BE2C (cell line): Measurements from ENCODE around the gene PCDH9.

Experiments
- DNase-seq: peaks from one replicate; pipeline ENCODE4 v3.0.0-alpha.2; 2020
- H3K27me3 ChIP-seq: fragments of 250-450 bp; sonication (Bioruptor Pico); 2 replicates; pipeline ENCODE4 v1.5.1; 2020; ENCODE audit warnings: mild to moderate bottlenecking
- H3K36me3 ChIP-seq: fragments of 250-450 bp; sonication (Bioruptor Pico); 2 replicates; pipeline ENCODE4 v1.5.1; 2020; ENCODE audit warnings: mild to moderate bottlenecking
- H3K4me1 ChIP-seq: fragments of 250-450 bp; sonication (Bioruptor Pico); 2 replicates; pipeline ENCODE4 v1.5.1; 2020
- H3K4me3 ChIP-seq: 2 replicates; pipeline ENCODE4 v1.5.1; 2011; ENCODE audit warnings: low read depth, low read length
- H3K9me3 ChIP-seq: fragments of 250-450 bp; sonication (Bioruptor Pico); 2 replicates; pipeline ENCODE4 v1.5.1; 2020
- CTCF ChIP-seq: IDR thresholded peaks from 2 replicates; pipeline ENCODE4 v1.5.1; 2012; ENCODE audit warnings: mild to moderate bottlenecking, low read depth, low read length

Gene PCDH9

GRCh38 chr13:67070306-67070705 lies 159.8 kb downstream of the PCDH9 start:
- Histone ChIP-seq H3K9me3 (no peaks in the 10 kb centered on the region), H3K27me3 (no peaks in the 10 kb centered on the region), H3K4me1 (no peaks in the 10 kb centered on the region), H3K4me3 (no peak overlapping the region), H3K36me3 (no peaks in the 10 kb centered on the region)
- no peak for DNase-seq
- TF ChIP-seq CTCF: no peak

DNA sequence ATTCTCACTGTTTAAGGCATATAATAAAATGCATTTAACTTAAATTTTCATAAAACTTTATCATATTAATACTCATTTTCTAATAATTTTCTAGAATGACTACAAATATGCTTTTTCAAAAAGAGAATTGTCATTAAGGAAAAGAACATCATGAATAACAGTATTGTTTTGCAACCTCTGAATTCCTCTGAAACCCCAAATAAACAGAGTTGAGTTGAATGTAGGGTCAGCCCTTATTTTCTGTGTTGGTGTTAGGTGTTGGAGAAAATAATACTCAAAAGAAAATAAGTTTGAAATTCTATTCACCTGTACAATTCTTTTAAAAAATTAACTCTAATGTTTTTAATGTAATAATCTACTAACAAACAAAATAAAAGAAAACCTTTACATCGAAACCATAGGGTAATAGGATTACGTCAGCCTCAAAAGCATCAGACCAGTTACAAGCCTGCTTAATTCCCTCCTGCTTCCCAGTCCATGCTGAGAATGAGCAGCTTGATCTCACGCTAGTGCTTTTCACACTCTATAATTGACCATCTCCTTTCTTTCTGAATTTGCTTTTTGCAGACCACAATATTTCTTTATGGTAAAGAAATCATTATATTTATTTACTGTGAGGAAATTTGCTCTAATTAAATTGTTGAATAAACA lies 160.9 kb downstream of the PCDH9 start:
- H3K4me3 ChIP-seq: no peak overlapping the region; the same call in 1 of the 2 replicates
- TF ChIP-seq CTCF: no peak
- no peaks in the 10 kb centered on the region for H3K27me3 ChIP-seq
- H3K36me3 ChIP-seq: no peaks in the 10 kb centered on the region
- H3K9me3 ChIP-seq: no peaks in the 10 kb centered on the region
- H3K4me1 ChIP-seq: no peaks in the 10 kb centered on the region
- no peak for DNase-seq

DNA sequence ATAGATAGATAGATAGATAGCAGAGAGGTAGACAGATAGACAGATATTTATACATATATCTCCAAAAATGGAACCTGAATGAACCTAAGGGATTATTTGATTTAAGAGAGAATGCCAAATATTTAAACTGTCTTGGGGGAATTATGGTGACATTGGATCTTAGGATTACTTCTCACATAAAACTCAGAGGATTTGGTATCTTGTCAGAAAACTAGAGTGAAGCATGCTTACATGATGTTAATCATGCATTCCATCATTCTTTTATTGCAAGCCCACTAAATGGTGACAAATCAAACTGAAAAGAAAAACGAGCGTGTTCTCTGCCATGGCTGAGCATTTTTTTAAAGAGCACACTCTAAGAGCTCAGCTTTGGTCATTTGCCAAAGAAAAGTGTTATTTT lies 165.2 kb downstream of the PCDH9 start:
- TF ChIP-seq CTCF: no peak
- H3K4me3 ChIP-seq: no peak overlapping the region
- no peaks in the 10 kb centered on the region for H3K9me3 ChIP-seq
- DNase-seq: no peak
- H3K36me3 ChIP-seq: no peaks in the 10 kb centered on the region
- H3K27me3 ChIP-seq: no peaks in the 10 kb centered on the region
- H3K4me1 ChIP-seq: no peaks in the 10 kb centered on the region; the same call in 1 of the 2 replicates

DNA sequence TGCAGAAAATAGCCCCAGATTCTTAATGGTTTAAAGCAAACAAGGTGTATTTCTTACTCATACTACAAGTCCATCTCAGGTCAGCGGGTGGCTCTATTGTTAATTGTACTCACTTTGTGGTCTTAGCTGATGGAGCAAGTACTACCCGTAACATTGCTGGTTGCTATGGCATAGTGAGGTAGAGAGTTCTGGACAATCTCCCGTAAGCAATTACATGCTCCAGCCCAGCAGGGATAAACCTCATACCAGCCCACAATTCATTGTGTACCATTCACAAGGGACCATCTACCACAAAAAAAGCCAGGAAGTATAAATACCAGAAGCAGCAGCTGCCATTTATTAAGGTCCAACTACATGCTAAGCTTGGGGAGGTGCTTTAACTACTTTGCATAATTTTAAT lies 167.1 kb downstream of the PCDH9 start:
- Histone ChIP-seq H3K4me3 (no peak overlapping the region), H3K4me1 (no peaks in the 10 kb centered on the region; the same call in 1 of the 2 replicates), H3K9me3 (no peaks in the 10 kb centered on the region), H3K27me3 (no peaks in the 10 kb centered on the region), H3K36me3 (no peaks in the 10 kb centered on the region)
- no peak for TF ChIP-seq CTCF
- no peak for DNase-seq

DNA sequence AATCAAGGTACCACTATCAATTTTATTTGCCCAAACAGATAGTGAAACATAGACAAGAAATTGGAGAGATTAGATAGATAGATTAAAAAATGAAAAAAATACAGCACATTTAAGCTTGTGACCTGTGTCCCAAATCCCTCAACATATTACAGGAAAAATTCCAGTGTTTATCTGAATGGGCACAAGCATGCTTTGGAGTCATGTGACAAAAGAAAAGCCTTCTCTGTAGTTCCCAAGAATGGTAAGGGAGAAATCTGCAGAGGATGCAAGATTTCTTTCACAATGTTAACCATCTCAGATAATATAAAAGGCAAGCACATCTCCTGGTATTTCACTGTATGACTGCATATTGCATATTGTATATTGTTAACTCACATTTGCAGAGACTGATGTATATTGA lies 168.0 kb downstream of the PCDH9 start:
- TF ChIP-seq CTCF: no peak
- H3K9me3 ChIP-seq: no peaks in the 10 kb centered on the region
- no peaks in the 10 kb centered on the region for H3K27me3 ChIP-seq
- no peaks in the 10 kb centered on the region for H3K36me3 ChIP-seq
- no peak overlapping the region for H3K4me3 ChIP-seq
- no peak for DNase-seq
- H3K4me1 ChIP-seq: no peaks in the 10 kb centered on the region; the same call in 1 of the 2 replicates

DNA sequence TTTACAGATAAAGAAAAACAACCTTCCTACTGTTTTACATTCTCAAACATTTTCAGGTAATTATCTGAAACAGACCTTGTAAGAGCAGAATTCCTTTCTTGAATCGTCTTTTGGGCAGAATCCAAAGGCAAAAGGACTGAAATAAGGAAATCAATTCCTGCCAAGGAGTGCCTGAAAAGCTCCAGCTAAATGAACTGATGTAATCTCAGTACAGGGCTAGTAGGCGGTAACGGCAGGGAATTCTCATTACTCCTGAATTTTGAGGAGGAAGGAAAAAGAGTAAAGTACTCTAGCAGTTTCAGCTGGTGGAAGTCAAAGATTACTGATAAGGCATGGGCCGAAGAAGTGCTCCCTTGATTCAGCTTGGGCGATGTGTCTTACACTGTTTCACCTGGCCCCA lies 168.4 kb downstream of the PCDH9 start:
- DNase-seq: no peak
- Histone ChIP-seq H3K27me3 (no peaks in the 10 kb centered on the region), H3K4me3 (no peak overlapping the region), H3K9me3 (no peaks in the 10 kb centered on the region), H3K36me3 (no peaks in the 10 kb centered on the region), H3K4me1 (no peaks in the 10 kb centered on the region; the same call in 1 of the 2 replicates)
- TF ChIP-seq CTCF: no peak
